ENCODE measurements around the gene GRN.

The GRN gene

DNA sequence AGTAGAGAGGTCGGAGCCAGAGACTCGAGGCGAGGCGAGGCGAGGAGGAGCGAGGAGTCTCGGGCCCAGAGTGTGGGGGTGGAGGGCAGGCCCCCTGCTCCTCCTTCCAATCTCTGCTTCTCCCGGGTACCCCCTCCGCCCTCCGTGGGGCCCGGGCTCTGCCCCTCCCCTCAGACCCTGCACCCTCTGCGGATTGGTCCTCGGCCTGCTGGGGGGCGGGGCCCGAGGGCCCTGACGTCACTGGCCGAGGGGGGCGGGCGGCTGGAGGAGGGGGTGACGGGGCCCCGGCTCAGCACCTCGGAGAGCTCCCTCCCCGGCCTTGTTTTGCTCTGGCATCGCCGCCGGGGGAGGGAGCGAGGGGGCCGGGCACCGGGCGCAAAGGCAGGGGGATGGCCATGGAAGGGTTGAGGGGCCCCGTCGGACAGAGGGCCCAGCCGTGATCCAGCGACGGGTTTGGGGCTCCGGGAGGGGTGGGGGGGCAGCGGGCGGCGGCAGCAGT is 36.7 kb upstream of the GRN start, which contains the start of gene RUNDC3A:
RUNDC3A (plus strand) TSS at position 282 of the 499 bp plus-strand sequence. CDS start 232 bp downstream, outside the sequence.
- Histone ChIP-seq H3K79me2 (ENCODE audit: insufficient read depth, low read depth) (no peaks in the 10 kb centered on the region), H3K27ac (no peak within 1 kb of the TSS), H4K20me1 (ENCODE audit: insufficient read depth) (no peaks in the 10 kb centered on the region), H3K4me3 (IDR thresholded peaks at IDR 0.05; ENCODE audit: insufficient read depth, low read depth, low read length) (no peak within 1 kb of the TSS), H3K4me2 (peak within 1 kb of the TSS; percentile 61; the same call in 1 of the 2 replicates), H3K4me1 (ENCODE audit: low read depth, poor library complexity, severe bottlenecking) (peaks cover 6% of the 10 kb centered on the region), H3K27me3 (ENCODE audit: insufficient read depth, low read depth) (peaks cover 57% of the 10 kb centered on the region), H2AFZ (ENCODE audit: low read depth) (no peak within 1 kb of the TSS; the same call in 1 of the 2 replicates), H3K9ac (no peak within 1 kb of the TSS), H3K36me3 (ENCODE audit: insufficient read depth) (no peaks in the 10 kb centered on the region)
- TF ChIP-seq, protein P1, sequence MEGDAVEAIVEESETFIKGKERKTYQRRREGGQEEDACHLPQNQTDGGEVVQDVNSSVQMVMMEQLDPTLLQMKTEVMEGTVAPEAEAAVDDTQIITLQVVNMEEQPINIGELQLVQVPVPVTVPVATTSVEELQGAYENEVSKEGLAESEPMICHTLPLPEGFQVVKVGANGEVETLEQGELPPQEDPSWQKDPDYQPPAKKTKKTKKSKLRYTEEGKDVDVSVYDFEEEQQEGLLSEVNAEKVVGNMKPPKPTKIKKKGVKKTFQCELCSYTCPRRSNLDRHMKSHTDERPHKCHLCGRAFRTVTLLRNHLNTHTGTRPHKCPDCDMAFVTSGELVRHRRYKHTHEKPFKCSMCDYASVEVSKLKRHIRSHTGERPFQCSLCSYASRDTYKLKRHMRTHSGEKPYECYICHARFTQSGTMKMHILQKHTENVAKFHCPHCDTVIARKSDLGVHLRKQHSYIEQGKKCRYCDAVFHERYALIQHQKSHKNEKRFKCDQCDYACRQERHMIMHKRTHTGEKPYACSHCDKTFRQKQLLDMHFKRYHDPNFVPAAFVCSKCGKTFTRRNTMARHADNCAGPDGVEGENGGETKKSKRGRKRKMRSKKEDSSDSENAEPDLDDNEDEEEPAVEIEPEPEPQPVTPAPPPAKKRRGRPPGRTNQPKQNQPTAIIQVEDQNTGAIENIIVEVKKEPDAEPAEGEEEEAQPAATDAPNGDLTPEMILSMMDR (conservative IDR thresholded peaks at IDR 0.05; ENCODE audit: low read depth, low read length): no peak

DNA sequence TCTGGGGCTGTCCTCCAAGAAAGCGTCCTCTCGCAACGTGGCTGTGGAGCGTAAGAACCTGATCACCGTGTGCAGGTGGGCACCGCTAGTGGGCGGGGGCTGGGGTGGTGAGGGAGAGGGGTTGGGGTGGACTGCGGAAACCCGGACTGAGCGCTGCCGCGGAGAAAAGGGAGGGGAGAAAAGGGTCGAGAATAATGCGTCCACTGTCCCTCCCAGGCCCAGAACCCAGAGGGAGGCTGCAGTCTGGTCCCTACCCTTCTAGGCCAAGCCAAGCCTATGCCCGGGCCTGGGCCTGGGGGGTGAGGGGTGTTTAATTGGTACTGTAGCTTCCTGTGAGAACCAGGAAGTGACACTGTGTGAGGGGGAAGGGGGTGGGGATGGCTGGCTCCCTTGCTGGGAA is 36.2 kb upstream of the GRN start:
- H3K4me1 ChIP-seq (ENCODE audit: low read depth, poor library complexity, severe bottlenecking): peaks cover 6% of the 10 kb centered on the region
- H3K27me3 ChIP-seq (ENCODE audit: insufficient read depth, low read depth): peaks cover 58% of the 10 kb centered on the region
- H3K36me3 ChIP-seq (ENCODE audit: insufficient read depth): no peaks in the 10 kb centered on the region
- H3K79me2 ChIP-seq (ENCODE audit: insufficient read depth, low read depth): no peaks in the 10 kb centered on the region
- H4K20me1 ChIP-seq (ENCODE audit: insufficient read depth): no peaks in the 10 kb centered on the region
- no peak overlapping the region for H2AFZ ChIP-seq (ENCODE audit: low read depth)
- H3K9ac ChIP-seq: no peak overlapping the region
- no peak overlapping the region for H3K27ac ChIP-seq
- TF ChIP-seq, protein P1 (conservative IDR thresholded peaks at IDR 0.05; ENCODE audit: low read depth, low read length): no peak
- H3K4me3 ChIP-seq (IDR thresholded peaks at IDR 0.05; ENCODE audit: insufficient read depth, low read depth, low read length): no peak overlapping the region
- H3K4me2 ChIP-seq: peak overlapping the region; percentile 36; the same call in 1 of the 2 replicates

DNA sequence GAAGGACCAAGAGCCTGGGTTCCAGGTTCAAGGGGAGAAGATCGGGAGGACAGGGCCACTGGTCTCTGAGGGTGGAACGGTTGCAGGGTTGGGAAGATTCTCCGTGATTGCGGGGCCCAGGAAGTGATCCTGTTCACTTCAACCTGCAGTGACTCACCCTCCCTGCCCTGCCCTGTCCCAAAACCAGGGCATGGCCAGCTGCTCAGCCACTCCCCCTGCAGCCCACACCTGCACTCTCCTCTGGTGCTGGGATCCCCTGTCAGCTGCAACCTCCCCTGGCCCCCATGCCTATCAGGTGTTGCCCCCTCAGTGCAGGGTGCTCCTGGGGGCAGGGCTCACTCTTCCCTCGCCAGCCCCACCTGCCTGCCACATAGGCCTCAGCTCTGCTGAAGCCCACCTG is 35.6 kb upstream of the GRN start:
- no peaks in the 10 kb centered on the region for H4K20me1 ChIP-seq (ENCODE audit: insufficient read depth)
- H2AFZ ChIP-seq (ENCODE audit: low read depth): no peak overlapping the region
- peaks cover 6% of the 10 kb centered on the region for H3K4me1 ChIP-seq (ENCODE audit: low read depth, poor library complexity, severe bottlenecking)
- TF ChIP-seq, protein P1 (conservative IDR thresholded peaks at IDR 0.05; ENCODE audit: low read depth, low read length): no peak
- H3K4me2 ChIP-seq: no peak overlapping the region; the same call in 1 of the 2 replicates
- no peak overlapping the region for H3K27ac ChIP-seq
- no peaks in the 10 kb centered on the region for H3K36me3 ChIP-seq (ENCODE audit: insufficient read depth)
- H3K79me2 ChIP-seq (ENCODE audit: insufficient read depth, low read depth): no peaks in the 10 kb centered on the region
- peaks cover 64% of the 10 kb centered on the region for H3K27me3 ChIP-seq (ENCODE audit: insufficient read depth, low read depth)
- H3K4me3 ChIP-seq (IDR thresholded peaks at IDR 0.05; ENCODE audit: insufficient read depth, low read depth, low read length): no peak overlapping the region
- no peak overlapping the region for H3K9ac ChIP-seq

DNA sequence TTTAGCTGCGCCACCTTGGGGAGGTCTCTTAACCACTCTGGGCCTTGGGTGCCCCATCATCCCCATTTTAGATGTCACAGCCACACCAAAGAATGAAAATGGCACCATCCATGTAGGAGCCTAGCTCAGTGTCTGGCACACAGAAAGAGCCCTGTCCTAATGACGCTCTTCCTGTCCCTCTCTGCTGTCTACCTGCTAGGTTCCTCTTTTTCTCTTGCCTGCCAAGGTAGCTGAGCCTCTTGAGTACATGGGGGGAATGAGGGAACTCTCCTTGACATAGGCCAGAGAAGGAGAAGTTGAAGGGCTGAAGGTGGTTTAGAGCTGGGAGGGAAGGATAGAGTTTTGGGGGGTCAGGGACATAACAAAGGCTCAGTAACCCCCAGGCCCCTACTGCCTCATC is 34.9 kb upstream of the GRN start:
- Histone ChIP-seq H2AFZ (ENCODE audit: low read depth) (no peak overlapping the region), H4K20me1 (ENCODE audit: insufficient read depth) (no peaks in the 10 kb centered on the region), H3K27me3 (ENCODE audit: insufficient read depth, low read depth) (peaks cover 63% of the 10 kb centered on the region), H3K9ac (no peak overlapping the region), H3K4me1 (ENCODE audit: low read depth, poor library complexity, severe bottlenecking) (peaks cover 6% of the 10 kb centered on the region), H3K4me2 (no peak overlapping the region), H3K4me3 (IDR thresholded peaks at IDR 0.05; ENCODE audit: insufficient read depth, low read depth, low read length) (no peak overlapping the region), H3K27ac (no peak overlapping the region), H3K79me2 (ENCODE audit: insufficient read depth, low read depth) (no peaks in the 10 kb centered on the region), H3K36me3 (ENCODE audit: insufficient read depth) (no peaks in the 10 kb centered on the region)
- TF ChIP-seq, protein P1 (conservative IDR thresholded peaks at IDR 0.05; ENCODE audit: low read depth, low read length): no peak
